Nucleus accumbens (tissue), 56 donors: ENCODE measurements around the gene LOC101059915.

Source experiments
- DNase-seq, 56 donors: peaks; one replicate each; lab custom pipeline; 2025; lab: John Stamatoyannopoulos, UW

LOC101059915 gene

DNA sequence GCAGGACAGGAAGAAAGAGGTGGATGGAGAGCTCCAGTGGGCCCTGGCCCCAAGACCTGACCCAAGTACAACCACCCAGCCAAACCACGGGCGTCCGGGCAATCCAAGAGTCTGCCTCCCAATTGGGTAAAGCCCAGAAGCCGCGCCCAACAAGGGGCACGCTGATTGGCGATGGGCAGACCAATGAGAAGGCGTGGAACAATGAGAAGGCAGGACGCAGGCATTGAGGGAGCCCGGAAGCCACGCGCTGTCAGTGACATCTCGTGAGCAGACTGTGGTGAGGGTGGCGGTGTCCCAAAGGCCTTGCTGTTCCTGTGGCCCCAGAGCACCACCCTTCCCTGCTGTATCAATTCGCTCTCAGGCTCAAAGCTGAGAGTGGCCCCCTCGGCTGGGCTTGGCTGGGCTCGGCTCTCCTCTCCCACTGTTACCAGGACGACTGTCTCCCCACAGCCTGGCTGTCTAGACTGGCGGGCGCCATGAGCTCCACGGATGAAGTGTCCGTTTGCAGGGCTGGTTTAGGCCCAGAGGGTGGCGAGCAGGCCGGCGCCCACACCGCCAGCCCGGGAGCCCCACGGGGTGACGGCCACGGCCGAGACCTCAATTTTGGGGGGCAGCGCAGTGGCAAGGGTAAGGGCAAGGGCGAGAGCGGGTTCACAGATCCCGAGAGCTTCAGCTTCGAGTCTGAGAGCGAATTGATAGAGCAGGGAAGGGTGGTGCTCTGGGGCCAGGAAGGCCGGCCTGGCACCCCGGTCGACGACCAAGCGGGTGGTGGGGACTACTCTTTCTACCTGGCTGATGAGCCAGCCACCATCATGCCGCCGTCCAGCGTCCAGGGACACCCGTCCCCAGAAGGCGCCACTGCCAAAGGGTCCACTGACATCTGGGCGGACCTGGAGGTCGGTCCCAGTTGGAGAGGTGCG lies at the start of gene LOC101059915:
LOC101059915 (plus strand) TSS at position 219 of the 920 bp plus-strand sequence.
- no peak for DNase-seq

DNA sequence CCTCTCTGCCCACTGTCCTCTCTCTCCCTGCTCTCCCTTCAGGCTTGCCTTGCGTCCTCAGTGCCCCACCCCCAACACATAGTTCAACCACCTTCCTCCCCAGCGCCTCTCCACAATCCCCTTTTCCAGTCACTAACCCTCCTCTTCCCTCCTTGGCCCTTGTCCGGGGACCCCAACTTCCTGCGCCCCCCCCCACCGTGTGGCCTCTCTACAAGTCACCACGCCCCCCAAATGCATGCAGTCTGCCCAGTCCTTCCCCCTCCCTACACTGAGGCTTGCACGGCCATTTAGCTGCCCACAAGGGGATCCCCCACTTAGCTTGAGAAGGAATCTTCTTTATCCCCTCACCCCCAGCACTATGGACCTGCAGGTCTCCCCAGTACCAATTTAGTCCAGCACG lies 49.6 kb upstream of the LOC101059915 start:
- DNase-seq: no peak

DNA sequence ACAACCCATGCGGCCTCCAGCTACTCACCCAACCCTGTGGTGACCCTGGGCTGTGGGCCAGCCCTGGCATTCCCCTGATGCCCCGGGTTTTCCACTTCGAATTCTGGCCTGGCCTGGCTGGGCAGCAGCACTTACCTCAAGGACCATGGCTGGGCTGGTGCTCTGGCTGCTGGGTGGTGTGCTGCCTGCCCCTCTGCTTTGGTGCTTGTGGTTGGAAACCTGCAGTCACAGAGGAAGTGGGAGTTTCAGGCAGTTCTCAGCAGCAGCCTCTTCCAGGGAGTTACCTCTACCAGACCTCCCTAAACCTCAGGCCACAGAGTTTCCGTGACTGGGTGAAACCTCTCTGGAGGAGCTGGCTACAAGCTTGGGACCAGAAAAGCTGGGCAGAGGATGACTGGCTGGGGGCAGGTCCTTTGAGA lies 49.0 kb upstream of the LOC101059915 start, which contains the start of gene CXCR3:
CXCR3 (minus strand) TSS at position 209 of the 419 bp plus-strand sequence; CDS start at position 147, 62 bp downstream.
- no peak for DNase-seq

DNA sequence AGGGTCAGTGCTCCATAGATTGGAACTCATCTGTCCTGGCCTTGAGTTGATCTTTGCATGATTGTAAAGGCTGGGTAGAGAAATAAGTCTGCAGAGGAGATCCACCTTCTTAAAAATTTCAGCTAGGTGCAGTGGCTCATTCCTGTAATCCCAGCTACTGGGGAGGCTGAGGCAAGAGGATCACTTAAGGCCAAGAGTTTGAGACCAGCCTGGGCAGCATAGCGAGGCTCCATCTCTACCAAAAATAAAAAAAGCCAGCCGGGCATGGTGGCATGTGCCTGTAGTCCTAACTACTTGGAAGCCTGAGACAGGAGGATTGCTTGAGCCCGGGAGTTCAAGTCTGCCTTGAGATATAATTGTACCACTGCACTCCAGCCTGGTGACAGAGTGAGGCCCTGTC lies 48.6 kb upstream of the LOC101059915 start:
- DNase-seq: no peak

DNA sequence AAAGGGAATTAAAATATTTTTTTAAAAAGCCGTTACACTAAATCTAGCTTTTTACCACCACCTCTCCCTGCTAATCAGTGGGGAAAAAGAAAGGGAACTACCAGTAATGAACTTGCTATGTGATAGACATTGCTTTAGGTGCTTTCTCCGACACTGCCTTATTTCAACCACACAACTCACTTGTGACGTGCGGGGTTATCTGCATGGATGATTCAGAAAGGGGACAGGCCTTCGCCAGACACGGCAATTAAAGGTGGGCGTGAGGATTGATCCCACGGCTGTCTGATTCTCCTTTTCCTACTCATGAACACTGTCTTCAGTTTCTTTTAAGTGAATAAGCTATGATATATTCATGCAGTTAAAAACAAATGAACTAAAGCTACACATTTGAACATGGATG lies 48.2 kb upstream of the LOC101059915 start:
- DNase-seq: peak in 13 of 56 donors; percentile 0 to 39 (median 14)

DNA sequence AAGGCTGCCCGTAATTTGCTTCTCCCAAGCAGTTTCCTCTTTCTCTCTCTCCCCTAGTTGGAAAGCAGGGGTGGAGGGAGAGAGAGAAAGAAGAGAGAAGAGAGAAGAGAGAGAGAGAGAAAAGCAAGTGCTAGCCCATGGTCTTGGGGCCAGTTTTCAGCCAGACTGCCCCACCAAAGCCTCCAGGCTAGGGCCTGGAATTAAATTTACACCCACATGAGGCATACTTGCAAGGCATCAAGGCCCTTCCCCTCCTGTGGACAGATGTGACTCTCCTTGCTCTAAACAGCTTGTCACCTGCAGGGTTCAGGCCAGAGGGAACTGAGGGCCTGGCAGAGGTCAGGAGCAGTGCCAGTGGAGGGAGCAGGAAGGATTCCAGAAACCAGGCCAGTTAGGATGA lies 47.4 kb upstream of the LOC101059915 start:
- DNase-seq: no peak

DNA sequence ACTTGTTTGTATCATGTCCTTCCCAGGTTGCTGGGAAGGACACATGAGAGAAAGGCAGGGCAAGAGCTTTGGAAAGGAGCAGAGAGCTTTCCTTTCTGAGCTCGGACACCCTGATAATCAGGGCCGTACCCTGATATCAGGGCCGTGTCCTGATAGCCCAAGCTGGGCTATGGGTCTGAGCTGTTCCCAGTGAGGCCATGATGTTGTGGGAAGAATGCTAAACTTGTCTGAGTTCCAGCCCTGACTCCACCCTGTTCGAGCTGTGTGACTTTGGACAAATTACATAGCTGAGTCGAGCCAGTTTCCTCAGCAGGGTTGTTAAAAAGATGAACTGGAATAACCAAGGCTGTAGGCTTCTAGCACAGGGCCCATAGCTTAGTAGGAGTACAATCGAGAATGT lies 45.7 kb upstream of the LOC101059915 start:
- DNase-seq: no peak

DNA sequence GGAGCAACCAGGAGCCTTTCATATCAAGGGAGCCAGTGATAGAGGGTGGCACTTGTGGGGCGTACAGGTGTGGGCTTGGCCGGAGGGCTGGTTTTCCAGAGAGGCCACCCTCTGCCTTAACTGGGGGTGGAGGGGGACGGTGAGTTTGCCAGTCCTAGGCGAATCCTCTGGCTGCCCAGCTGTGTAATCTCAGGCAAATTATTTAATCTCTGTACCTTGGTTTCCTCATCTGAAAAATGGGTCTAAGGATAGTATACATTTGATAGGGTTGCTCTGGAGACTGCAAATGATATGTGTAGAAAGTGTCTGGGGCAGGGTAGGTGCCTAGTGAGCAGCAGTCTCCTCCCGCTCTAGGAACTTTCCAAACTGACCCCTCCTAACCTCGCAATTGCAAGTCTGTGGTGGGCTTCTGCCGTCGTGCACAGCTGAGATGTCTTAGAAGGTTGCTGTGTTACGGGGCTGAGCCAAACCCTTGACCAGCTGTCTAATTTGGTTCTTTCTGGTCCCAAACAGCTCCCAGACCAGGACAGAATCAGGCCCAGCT lies 45.2 kb upstream of the LOC101059915 start:
- DNase-seq: no peak

DNA sequence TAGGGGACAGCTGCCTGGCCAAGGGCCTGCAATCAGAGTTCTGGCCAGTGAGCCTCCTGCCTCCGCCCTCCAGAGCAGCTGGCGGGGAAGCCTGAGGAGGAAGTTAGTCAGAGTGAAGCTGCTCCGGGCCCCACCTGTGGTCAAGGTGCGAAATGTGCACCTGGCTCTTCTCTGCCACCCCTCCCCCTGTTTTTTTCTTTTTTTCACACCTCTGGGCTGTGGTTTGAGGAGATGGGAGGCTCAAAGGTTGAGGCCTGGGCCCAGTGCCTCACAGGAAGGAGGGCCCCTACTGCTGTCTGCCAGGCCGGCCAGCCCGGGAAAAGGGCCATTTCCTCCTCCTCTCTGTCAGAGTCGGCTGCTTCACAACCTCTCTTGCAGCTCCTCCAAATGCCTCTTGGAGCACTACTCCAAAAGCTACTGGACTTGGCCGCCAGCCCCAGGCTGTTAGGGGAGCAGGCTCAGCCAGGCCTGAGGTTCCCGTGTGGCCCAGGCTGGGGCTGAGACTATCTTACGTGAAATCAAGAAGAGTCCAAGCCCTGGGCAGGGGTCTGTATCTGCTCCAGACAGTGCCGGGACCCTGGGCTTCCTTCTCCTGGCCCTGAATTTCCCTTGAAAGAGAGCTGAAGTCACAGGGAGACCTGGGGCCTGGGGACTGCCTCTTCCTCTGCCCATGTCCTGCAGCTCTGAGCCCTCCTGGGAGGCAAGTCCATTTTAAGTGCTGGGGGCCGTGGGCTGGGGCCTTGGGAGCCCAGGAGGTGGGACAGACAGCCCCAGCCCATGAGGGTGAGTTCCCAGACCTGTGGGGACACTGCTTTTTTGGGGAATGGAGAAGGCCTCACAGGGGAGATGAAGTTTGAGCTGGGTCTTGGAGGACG lies 44.5 kb upstream of the LOC101059915 start:
- peak in 41 of 56 donors; percentile 1 to 68 (median 19) for DNase-seq

DNA sequence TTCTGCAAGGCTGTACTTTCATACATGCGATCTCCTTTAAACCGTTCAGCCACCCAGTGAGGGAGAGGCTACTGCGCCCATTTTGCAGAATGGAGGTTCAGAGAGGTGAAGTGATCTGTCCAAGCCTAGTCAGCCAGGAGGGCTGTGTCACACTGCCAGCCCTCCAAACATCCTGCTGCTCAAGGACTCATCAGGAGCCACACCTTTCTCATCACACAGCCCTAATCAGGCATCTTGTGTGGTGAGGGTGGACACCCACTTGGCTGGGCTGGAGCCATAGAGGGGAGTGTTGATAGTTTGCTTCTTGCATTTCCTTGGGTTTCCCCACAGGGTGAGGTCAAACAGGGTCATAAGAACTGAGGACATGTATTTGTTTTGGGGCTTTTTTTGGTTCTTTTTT lies 43.6 kb upstream of the LOC101059915 start:
- no peak for DNase-seq

DNA sequence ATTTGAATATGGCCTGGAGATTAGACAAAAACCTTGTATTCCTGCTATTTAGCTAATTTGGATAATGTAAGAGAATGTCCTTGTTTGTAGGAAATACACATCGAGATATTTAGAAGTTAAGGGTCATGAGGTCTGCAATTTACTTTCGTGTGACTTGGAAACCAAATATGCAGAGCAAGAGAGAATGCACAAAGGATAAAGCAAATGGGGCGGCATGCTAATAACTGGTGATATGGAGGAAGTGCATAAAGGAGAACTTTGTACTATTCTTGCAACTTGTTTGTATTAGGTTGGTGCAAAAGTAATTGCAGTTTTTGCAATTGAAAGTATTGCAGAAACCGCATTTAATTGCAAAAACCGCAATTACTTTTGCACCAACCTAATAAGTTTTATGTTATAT lies 41.9 kb upstream of the LOC101059915 start:
- DNase-seq: no peak

DNA sequence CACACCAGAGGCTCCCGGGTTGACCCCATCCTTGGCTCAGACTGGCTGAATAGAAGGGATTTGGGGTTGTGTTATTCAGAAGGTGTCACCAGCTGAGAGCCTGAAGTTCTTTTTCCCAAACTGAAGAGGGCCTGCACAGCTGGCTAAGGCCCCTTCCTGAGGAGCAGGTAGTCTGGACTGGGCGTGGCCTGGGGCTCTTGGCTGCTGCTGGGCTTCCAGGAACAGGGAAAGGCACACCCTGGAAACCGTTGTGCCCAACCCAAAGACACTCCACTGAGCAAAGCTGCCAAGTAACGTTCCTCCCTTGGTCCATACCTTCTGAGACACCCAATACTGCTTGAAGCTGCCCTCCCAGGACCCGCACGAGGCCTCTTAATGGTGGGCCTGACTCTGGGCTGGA lies 40.8 kb upstream of the LOC101059915 start:
- no peak for DNase-seq

DNA sequence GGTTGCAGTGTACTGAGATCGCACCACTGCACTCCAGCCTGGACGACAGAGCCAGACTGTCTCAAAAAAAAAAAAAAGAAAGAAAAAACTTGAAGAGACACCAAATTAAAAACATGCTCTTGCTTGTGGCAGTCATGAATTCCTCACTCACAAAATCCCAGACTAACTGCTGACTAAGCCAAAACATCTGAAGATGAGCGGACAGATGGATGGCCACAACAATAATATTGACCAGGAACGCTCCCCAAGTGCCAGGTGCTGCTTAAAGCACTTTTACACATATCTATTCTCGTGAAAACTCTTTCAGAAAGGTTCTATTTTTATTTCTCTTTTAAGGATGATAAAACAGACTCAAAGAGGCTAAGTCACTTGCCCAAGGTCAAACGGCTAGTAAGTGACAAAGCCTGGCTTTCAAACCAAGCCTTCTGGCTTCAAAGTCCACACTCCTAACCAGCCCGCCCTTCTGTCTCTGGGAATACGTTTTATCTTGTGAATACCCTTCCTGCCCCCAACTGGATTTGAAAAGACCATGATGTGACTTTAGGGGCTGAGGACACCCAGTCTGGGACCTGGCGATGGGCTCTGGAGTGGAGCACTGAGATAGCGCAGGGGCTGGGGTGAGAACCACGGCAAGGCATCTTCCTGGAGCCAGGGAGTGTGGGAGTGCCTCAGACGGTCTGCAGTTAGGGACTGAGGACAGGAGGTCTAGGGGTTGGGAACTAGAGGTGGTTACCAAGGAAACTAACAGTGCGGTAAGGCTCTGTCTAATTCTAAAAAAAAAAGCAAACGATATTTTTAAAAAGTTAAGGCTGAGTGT lies 39.5 kb upstream of the LOC101059915 start:
- no peak for DNase-seq

DNA sequence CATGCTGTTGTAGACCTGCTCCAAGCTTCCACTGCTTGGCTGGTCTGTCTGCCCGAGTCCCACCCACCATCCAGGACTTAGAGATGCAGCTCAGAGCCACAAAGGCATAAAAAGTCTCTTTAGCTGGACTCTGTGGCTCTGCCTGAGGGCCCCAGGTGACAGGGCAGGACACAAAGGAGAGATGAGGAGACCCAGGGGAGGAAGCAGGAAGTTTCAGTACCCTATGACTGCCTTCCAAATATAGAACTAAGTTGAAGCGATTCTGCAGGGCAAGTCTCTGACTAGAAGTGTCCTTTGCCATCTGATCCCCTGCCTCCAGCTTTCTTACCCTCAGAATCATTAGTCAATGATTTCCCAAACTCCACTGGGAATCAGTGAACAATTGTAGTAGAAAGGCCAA lies 37.9 kb upstream of the LOC101059915 start:
- no peak for DNase-seq

DNA sequence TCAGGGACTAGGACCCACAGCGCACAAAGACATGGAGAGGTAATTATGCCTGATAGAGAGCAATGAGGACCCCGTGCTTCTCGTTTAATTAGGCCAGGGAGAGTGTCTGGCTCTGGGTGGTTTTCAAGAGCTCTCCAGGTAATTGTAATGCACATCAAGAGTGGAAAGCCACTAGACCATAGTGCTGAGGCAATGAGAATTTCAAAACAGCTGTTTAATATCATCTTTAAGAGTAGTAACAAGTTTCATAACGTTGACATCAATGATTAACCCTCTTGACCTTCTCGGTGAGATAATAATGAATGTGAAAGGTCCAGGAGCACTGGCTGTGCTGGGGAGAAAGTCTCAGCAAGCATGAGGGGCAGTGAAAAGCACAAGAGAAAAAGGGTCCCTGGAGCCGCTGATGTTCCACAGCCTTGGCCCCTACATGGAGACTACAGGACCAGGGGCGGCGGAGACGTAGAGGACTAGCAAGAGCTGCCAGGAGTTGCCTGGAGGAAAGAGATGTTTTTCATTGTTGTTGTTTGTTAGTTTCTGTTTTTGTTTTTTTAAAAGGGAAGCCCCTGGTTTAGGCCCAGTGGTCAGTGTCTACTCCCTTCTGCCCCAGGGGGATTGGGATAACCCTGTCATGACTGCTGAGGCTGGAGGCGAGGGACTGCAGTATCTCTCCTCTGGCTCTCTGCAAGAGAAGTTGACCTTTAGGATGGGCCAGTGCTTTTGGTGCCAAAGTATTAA lies 34.3 kb upstream of the LOC101059915 start:
- no peak for DNase-seq

DNA sequence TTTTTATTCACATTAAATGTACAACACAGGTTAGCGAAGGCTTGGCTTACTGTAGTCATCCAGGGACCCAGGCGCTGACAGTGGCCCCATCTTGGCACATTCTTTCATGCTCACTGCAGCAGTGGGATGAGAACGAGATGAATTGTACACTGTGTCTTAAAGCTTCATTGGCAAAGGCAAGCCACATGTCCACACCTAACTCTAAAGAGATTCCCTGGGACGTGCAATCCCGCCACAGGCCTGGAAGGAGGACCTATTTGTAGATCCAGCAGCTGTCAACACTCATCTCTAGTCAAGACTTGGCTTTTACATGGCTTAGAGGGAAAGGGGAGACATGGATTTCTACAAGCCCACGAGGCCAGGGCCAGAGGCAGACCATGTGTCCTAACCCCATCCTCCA lies 33.0 kb upstream of the LOC101059915 start:
- DNase-seq: no peak

DNA sequence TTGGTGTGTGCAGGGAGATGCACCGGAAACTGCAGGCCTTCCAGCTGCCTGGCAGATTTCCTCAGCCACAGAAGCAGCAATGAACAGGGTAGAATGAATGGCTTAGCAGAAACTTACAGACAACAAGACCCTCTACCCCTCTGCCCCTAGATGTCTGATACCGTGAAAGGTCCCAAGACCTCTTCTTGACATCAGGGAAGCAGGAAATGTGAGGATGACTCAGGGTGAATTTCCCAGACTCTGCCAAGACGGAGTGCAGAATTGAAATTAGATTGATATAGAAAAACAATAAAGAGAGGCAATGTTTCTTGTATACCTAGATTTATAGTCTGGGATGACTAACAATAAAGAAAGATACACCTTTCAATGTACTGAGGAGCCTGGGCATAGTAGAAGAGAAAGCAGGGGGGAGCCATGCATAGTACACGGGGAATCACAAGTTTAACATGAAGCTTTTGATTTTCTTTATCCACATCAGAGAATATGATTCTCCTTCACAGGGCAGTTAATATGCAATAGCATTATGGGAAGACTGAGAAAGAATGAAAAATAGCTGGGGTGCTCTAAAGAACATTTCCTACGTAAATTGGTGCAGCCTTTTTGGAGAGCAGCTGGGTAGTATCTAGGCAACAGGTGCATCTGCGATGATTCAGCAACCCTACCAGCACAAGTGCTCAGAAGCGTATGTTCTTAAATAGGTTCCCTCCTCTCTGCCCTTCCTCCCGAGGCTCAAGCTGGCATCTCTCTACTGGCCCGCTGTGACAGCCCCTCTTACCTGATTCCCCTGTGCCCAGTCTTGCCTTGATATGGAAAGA lies 30.7 kb upstream of the LOC101059915 start:
- peak in 23 of 56 donors; percentile 0 to 57 (median 18) for DNase-seq

DNA sequence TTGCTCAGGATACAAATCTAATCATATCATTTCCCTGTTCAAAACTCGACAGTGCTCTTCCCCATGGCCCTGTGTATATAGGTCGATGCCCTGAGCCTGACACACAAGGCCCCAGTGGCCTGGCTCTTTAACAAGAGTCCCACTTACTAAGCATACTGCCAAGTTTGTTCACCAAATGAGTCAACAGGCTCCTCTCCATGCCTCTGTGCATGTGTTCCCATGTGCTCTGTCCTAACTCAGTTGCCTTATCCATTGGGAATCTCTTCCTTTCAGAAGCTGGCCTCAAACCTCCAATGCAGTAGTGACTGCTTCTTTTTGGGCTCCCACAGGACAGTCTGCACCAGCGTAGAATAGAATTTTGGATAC lies 30.1 kb upstream of the LOC101059915 start:
- DNase-seq: no peak

DNA sequence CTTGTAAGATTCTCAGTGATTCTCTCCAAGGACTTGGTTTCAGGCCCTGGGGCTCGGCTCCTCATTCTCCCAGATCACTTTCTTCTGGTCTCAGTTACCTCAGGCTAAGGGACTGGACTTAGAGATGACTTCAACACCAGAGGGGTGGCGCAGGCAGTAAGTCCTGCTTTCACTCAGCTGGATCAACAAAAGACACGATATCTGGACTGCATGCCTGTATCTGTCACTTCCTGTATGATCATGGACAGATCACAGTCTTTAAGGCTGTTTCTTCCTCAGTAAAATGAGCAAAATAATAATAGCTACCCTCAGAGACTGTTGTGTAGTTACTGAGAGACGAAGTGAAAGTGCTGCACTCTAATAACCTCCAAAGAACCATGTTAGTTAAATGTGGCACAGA lies 29.5 kb upstream of the LOC101059915 start:
- DNase-seq: no peak
